GM12872 (cell line): Measurements from ENCODE around the gene ERCC6L2.

Experiments used
- TF ChIP-seq, protein P1 (sequence below): IDR thresholded peaks from 3 replicates; pipeline ENCODE4 v1.5.1; 2011; ENCODE audit warnings: low read depth, mild to moderate bottlenecking, low read length, moderate library complexity; ENCODE audit not compliant: insufficient read depth

ERCC6L2 gene

DNA sequence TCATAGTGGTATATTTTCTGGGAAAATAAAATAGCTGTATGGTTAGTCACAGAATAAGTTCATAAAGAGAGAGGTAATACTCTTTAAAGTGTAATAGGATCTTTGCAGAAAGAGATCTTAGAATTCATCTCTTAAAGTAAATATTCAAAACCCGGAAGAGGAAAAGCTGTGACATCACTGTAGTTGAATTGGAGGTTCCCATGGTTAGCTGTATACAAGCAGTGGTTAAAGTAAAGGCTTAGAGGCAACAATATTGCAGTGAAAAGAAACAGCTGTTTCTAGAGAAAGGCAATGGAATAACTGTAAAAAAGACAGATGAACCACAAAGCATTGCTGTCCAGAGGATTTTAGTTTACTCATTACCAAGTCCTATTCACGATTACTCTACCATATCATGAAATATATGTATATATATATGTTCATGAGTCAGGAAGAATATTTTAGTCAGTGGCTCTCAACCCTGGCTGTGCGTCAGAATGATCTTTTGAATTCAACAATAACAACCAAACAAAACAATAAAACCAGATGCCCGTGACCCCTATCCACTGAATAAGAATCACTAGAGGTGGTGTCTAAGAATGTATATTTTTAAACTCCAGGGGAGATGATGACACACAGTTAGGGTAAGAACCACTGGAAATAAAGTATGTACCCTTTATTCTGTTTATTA is 4.7 kb downstream of the ERCC6L2 start:
- TF ChIP-seq, protein P1, sequence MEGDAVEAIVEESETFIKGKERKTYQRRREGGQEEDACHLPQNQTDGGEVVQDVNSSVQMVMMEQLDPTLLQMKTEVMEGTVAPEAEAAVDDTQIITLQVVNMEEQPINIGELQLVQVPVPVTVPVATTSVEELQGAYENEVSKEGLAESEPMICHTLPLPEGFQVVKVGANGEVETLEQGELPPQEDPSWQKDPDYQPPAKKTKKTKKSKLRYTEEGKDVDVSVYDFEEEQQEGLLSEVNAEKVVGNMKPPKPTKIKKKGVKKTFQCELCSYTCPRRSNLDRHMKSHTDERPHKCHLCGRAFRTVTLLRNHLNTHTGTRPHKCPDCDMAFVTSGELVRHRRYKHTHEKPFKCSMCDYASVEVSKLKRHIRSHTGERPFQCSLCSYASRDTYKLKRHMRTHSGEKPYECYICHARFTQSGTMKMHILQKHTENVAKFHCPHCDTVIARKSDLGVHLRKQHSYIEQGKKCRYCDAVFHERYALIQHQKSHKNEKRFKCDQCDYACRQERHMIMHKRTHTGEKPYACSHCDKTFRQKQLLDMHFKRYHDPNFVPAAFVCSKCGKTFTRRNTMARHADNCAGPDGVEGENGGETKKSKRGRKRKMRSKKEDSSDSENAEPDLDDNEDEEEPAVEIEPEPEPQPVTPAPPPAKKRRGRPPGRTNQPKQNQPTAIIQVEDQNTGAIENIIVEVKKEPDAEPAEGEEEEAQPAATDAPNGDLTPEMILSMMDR, result no peak

- TF ChIP-seq, protein P1, result no peak
These were observed 12.5 kb downstream of the ERCC6L2 start for GRCh38 chr9:95887926-95888497.

- TF ChIP-seq, protein P1, result no peak
These were observed 15.1 kb downstream of the ERCC6L2 start for GRCh38 chr9:95890594-95890993.

GRCh38 chr9:95891067-95891671 is 15.7 kb downstream of the ERCC6L2 start:
- TF ChIP-seq, protein P1, result no peak

GRCh38 chr9:95892690-95893089 is 17.2 kb downstream of the ERCC6L2 start:
- TF ChIP-seq, protein P1, result no peak

DNA sequence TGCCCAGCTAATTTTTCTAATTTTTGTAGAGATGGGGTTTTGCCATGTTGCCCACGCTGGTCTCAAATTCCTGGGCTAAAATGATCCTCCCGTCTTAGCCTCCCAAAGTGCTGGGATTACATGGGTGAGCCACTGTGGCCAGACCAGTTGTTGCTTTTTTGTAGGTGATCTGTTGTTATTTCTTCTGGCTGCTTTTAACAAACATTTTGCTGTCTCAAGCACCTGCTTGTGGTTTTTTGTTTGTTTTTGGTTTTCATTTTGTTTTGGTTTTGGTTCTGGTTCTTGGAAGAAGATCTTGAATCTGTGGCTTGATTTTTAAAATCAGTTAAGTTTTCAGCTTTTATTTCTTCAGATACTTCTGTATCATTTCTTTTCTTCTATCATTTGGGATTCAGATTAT is 21.1 kb downstream of the ERCC6L2 start:
- TF ChIP-seq, protein P1, result no peak

DNA sequence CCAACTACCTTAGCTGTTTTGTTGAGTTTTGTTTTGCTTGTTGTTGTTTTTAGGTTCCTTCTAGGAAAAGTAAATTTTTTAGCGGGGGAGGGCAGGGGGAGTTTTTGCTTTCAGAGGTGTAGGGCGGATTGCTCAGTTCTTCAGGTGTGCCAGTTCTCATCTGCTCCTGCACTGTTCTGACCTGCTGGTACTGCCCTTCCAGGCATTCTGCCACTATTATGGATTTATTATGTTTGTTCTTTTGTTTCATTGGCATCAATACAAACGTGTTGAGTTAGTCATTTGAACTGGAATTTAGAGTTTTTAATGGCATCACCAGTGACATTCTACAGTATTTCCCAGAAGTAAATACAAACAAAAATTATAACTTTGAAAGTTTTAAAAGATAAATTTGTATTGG is 26.0 kb downstream of the ERCC6L2 start:
- TF ChIP-seq, protein P1, result no peak
